A549 (cell line): ENCODE data around the gene ARL3.

ENCODE experiments used
- CEBPB ChIP-seq, 2 experiments: fragments of >200 bp in 1 of 2; sonication (Bioruptor Twin) in 1 of 2; formaldehyde crosslinking in 1 of 2; IDR thresholded peaks; 2 replicates each; pipeline ENCODE4 v1.6.1; 2012 to 2016
- CHD2 ChIP-seq: fragments of 150-350 bp; IDR thresholded peaks from 2 replicates; pipeline ENCODE4 v1.6.1; 2014; ENCODE audit warnings: low read length; ENCODE audit not compliant: partially characterized antibody
- EHF ChIP-seq: fragments of 250-450 bp; sonication (Bioruptor Pico); IDR thresholded peaks from 2 replicates; pipeline ENCODE4 v1.5.0; 2020; ENCODE audit warnings: mild to moderate bottlenecking
- EP300 ChIP-seq, 2 experiments: fragments of >200 bp; sonication (Bioruptor Twin); formaldehyde crosslinking; IDR thresholded peaks; 2 replicates in 1 of 2; 3 replicates in 1 of 2; pipeline ENCODE4 v1.6.1; 2016 to 2017
- HDAC2 ChIP-seq: fragments of 200-600 bp; sonication (generic); IDR thresholded peaks from 2 replicates; pipeline ENCODE4 v1.6.1; 2016
- MYC ChIP-seq: IDR thresholded peaks from 2 replicates; pipeline ENCODE4 v1.6.1; 2012; ENCODE audit warnings: mild to moderate bottlenecking, inconsistent platforms, low read length, improper control_type of control experiment, borderline replicate concordance
- ZNF302 ChIP-seq: fragments of 250-450 bp; sonication (Bioruptor Pico); IDR thresholded peaks from 2 replicates; pipeline ENCODE4 v1.9.0; 2021; ENCODE audit warnings: inconsistent platforms, mild to moderate bottlenecking, moderate library complexity
- TF ChIP-seq, protein P1 (sequence below): fragments of >200 bp; sonication (Bioruptor Twin); formaldehyde crosslinking; IDR thresholded peaks from 3 replicates; pipeline ENCODE4 v1.5.1; 2016

DNA sequence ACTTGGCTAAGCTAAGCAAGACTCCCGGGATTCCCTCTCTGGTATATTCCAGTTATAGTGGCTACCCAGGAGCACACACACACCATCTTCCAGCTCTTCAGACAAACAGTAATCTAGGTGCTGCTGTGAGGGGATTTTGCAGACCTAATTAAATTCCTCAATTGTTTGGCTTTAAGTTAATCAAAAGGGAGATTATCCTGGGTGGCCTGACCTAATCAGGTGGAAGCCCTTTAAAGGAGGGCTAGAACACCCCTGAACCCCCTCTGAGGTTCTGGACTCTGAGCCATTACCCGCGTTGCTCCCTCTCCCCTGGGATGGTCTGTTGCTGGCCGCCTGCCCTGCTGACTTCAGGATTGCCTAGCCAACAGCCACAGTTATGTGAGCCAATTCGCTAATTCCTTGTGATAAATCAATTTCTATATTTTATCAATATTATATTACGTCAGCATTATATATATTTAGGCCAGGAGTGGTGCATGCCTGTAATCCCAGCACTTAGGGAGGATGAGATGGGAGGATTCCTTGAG is 6.6 kb upstream of the ARL3 start:
- TF ChIP-seq, protein P1, sequence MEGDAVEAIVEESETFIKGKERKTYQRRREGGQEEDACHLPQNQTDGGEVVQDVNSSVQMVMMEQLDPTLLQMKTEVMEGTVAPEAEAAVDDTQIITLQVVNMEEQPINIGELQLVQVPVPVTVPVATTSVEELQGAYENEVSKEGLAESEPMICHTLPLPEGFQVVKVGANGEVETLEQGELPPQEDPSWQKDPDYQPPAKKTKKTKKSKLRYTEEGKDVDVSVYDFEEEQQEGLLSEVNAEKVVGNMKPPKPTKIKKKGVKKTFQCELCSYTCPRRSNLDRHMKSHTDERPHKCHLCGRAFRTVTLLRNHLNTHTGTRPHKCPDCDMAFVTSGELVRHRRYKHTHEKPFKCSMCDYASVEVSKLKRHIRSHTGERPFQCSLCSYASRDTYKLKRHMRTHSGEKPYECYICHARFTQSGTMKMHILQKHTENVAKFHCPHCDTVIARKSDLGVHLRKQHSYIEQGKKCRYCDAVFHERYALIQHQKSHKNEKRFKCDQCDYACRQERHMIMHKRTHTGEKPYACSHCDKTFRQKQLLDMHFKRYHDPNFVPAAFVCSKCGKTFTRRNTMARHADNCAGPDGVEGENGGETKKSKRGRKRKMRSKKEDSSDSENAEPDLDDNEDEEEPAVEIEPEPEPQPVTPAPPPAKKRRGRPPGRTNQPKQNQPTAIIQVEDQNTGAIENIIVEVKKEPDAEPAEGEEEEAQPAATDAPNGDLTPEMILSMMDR = no peak
- TF ChIP-seq EP300 (IDR thresholded peaks at IDR 0.05) (no peak), EHF (CRISPR knock-in tag) (no peak), ZNF302 (CRISPR knock-in tag) (no peak), CEBPB (IDR thresholded peaks at IDR 0.05) (no peak), HDAC2 (no peak), MYC (no peak), CHD2 (no peak)
